NCI-H146 (cell line): Measurements from ENCODE around the gene GKN2.
"Not testable (repeated sequence)": the region's sequence is repeated elsewhere in the genome, so short reads cannot be mapped to it uniquely, and the experiment has no call there.

Experiments
- DNase-seq: peaks from one replicate; lab custom pipeline; 2025; lab: John Stamatoyannopoulos, UW

Gene GKN2

DNA sequence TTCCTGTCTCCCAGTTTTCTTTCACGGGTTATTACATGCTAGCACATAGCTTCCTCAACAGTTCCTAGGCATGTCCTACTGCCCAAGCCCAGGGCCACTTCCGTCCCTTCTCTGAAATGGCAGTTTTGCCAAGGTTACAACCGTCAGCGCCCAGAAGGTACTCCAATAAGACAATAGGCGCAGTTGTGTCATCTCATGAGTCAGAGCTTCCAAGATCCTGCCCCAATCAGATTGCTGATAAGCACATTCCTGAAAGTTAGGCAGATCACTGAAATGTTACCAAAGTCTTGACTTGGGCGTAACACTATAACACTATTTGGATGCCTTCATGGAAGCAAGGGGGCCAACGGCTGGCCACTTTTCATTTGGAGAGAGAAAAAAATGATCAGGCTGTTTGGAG lies 34.2 kb downstream of the GKN2 start:
- no peak for DNase-seq

DNA sequence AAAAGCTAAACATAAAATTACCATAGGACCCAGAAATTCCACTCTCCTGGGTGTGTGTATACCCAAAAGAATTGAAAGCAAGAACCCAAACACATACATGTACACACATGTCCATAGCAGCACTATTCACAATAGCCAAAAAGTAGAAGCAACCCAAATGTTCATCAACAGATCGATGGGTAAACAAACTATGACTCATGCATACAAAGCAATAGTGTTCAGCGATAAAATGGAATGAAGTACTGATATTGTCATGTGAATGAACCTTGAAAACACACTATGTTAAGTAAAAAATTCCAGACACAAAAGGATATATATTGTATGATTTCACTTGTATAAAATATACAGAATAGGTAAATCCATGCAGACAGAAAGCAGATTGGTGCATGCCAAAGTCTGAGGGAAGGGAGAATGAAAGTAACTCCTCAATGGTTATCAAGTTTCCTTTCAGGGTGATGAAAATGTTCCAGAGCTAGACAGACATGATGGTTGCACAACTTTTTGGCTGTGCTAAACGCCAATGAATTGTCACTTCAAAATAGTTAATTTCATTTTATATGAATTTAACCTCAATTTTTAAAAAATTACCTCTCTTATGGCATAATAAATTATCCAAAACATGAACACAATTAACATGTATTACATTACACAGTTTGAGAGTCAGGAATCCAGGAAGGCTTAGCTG lies 35.5 kb downstream of the GKN2 start:
- no peak for DNase-seq

- no peak for DNase-seq
Observed at GRCh38 chr2:68916226-68916625, 36.5 kb downstream of the GKN2 start.

- DNase-seq = no peak
Observed at GRCh38 chr2:68915393-68915792, 37.3 kb downstream of the GKN2 start.

DNA sequence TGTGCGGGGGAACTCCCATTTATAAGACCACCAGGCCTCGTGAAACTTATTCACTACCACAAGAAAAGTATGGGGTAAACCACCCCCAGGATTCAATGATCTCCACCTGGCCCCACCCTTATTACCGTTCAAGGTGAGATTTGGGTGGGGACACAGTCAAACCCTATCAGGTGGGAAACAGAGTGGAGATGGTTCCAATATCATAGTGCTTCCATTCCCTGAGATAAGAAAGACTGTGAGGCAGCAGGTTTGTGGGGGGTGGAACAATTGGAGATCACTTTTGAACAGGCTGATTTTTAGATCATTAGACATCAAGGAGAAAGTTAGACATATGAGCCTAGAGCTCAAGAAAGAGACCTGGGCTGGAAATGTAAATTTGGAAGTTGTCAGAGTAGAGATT lies 39.3 kb downstream of the GKN2 start:
- DNase-seq = no peak

DNA sequence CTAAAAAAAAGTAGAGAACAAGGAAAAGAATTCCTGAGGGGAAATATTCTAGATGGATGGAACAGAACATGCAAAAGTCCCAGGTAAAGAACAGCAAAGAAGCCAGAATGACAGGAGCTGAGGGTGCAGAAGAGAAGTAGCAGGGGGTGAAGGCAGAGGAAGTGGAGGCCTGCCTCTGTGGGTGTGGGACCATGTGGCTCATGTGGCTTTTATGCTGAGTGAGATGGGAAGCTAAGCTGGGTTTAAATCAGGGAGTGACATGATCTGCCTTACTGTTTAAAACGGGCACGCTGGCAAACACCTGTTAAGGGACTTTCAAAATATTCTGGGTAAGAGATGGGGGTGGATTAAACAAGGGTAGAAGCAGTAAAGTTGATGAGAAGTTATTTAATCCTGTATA lies 40.0 kb downstream of the GKN2 start:
- no peak for DNase-seq

- DNase-seq = no peak
Observed at GRCh38 chr2:68912111-68912510, 40.6 kb downstream of the GKN2 start.

- DNase-seq = no peak
Observed at GRCh38 chr2:68911709-68912108, 41.0 kb downstream of the GKN2 start.

GRCh38 chr2:68911246-68911645 lies 41.4 kb downstream of the GKN2 start:
- no peak for DNase-seq

GRCh38 chr2:68909793-68910674 lies 42.7 kb downstream of the GKN2 start:
- peak; percentile 82 for DNase-seq

GRCh38 chr2:68908392-68908970 lies 44.2 kb downstream of the GKN2 start:
- DNase-seq = peak; percentile 96

DNA sequence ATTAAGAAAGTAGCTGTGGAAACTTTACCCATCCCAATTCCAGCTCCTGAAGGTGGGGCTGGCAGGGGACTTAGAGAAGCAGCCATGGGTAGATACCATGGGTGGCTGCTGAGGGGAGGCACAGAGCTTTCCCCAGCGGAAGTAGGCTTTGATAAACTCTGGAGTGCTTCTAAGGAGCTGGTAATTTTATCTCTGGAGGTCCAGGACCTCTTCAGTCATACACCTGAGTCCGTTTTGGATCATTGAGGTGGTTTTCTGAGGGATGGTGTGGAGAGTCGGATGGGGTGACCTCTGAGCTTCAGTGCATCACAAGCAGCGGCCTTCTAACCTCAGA lies 44.8 kb downstream of the GKN2 start:
- DNase-seq = no peak

GRCh38 chr2:68907232-68907919 lies 45.3 kb downstream of the GKN2 start:
- no peak for DNase-seq

DNA sequence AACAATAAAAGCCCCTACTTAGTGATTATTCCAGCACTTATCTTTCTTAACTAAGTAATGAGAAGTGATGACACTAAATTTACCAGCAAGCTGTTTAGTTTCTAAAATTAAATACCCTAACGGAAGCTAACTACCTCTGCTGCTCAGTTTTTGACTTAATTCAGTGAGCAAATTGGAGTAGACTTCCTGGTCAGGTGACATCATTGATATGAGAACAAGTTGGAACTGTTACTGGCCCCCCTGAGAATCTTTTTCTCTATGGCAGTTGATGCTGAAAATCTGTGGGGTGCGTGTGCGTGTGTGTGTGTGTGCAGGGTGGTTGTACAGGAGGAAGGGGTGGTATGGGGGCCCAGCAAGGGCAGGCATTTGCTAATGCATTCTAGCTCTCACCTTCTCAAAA lies 46.0 kb downstream of the GKN2 start:
- DNase-seq = no peak

DNA sequence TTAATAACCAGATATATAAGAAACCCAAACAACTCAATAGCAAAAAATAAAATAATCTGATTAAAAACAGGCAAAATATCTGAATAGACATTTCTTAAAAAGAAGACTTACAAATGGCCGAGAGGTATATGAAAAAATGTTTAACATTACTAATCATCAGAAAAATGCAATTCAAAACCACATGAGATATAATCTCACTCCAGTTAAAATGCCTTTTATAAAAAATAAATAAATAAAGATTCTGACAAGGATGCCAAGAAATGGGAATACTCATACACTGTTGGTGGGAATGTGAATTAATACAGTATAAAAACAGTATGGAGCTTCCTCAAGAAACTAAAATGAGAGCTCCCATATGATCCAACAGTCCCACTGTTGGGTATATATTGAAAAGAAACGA lies 47.6 kb downstream of the GKN2 start:
- no peak for DNase-seq

GRCh38 chr2:68901561-68901960 lies 51.1 kb downstream of the GKN2 start:
- DNase-seq = no peak

DNA sequence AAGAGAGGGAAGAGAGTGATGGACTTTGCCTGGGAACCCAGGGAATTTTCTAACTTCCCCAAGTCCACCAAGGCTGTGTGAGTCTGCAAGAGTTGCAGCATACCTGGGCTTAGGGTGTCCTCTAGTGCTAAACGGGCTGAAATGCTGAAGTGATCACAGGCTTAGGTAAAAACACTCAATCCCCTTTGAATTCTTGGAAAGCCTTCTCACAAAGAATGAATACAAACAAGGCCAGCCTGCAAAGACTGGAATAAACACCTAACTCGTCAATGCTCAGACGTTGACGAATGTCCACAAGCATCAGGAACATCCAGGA lies 51.5 kb downstream of the GKN2 start:
- no peak for DNase-seq

- DNase-seq = no peak
Observed at GRCh38 chr2:68900496-68901198, 52.0 kb downstream of the GKN2 start.

GRCh38 chr2:68895981-68896380 lies 56.7 kb downstream of the GKN2 start:
- not testable (repeated sequence) for DNase-seq
